GM18508 (cell line): Measurements from ENCODE around the gene SUCNR1.

Experiments used
- ATAC-seq: cut with Tn5 transposase; IDR thresholded peaks from one replicate; pipeline ENCODE4 v1.9.1; 2021; ENCODE audit warnings: moderate number of reproducible peaks; ENCODE audit not compliant: insufficient read depth, unreplicated experiment

SUCNR1 gene

DNA sequence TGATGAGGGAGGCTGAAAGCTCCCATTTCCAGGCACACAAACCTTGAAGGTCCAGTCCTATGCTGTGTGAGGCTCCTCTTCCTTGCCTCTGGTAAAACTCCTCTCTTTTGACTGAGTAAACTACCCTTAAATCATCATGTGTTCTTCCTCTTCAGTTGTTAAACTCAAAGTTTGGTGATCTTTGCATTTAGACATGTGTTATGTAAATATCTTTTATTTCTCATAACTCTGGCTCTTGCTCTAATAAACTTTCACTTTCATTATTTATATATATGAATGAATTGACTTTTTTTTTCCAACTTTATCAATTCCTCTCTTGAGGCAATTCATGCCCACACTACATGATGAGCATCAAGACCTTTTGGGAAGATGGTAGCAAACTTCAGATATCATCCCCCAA, 26.6 kb downstream of the SUCNR1 start:
- ATAC-seq: no peak

DNA sequence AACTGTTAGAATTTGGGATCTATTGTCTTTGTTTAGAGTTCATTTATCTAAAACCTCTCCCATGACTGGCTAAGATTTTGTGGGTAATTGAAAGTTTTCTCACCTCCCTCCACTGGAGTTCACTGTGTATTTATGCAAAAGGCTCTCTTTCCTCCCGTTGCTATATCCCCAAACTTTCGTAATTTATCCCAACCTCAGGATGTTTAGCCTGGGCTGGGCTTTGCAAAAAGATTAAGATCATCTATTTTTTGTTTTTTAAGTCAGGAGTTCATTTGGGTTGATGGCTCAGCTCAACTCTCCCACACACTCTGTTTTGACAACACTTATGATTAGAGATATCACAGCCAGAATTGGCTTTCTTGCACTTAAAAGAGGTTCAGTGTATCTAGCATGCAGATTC, 27.0 kb downstream of the SUCNR1 start:
- no peak for ATAC-seq

DNA sequence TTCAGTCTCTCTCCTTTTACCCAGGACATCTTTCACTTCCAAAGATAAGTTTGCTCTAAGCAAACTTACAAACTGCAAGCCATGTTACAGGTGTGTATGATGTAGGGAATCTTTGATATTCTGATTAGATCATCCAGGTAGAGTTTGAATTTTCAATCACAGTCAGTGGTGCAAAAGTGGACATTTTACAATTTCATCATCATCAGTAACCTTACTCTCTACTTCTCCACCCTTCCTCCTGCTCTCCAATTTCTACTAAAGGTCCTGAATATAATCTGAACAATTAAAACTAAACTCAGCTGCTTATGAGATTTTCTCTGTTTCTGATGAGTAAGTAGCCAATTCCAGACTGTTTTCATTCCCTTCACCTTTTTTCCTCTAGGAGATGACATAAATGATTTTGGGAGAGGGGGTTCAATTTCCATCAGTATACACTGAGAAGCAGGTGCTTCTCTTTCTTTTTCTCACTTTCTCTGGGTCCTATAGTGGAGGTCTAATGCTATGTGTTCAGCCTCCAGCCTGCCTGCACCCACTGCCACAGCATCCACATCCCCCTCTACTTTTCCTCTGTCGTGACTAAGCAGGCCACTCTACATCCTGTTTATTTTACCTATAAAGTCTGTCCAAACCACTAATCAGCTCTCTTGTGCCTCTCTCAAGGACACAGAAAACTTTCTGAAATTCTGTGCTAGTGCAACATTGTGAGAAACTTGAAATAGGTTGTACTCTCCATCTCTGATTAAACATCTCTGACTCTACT, 27.6 kb downstream of the SUCNR1 start:
- ATAC-seq: no peak

DNA sequence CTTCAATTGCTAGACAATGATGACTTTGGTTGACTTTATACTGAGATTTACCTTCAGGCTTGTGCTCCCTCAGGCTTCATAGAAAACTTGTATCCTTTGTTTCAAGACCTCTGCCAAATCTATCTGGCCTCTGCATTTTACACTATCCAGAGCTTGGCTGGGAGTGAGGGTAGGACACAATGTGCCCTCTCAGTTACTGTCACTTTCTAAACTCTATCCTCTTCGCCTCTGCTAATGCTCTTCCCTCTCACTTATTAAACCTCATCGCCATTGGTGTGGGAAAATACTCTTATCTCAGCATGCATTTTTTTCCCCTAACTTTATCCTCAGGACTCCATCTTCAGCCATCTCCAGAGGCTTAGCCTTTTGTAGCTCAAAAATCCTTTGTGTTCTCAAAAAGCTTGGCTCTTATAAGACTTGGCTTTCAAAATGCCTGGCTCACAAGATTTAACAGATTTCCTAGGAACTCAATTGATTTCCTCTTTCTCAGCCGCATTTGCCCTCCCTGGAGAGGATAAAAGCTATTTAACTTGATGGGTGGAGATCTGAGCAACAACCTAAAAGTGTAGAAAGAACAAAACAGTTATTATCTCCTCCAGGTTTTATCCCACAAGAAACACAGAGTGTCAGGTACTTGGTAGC, 28.3 kb downstream of the SUCNR1 start:
- ATAC-seq: no peak

DNA sequence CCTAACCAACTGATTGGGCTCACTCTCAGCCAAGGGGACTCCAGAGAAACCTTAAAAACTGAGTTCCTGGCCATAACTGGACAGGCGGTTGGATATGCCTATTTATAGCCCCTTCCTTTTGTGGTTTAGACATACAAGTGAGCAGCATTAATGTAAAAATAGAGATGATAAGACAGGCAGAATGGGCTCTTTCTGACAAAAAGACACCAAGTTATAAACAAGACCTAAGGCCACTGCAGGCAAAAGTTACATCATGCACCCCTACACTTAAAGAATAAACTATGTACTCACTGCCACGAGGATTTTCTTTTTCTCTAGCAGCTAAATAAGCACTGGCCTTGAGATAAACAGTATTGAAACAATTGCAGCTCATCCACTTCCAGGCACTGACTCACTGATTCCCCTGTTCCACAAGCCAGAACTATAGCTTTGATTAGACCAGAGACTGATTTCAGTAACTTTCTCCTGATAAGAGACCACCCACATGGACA, 30.1 kb downstream of the SUCNR1 start:
- no peak for ATAC-seq

DNA sequence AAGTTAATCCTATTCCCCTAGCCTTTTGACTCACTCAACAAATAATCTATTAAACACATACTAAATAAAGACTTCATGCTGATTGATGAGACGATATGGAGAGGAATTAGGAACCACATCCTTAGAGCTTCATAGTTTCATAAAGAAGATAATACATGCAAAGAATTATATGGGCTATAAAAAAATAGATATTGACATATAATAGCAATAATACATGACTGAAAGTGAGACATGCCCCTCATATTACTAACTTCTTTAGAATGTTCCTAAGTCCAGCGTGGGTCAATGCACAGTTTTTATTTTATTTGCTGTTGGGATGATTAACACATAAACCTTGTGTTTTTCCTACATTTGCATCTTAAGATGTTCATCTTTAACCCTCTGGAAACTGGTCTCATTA, 32.2 kb downstream of the SUCNR1 start:
- no peak for ATAC-seq

DNA sequence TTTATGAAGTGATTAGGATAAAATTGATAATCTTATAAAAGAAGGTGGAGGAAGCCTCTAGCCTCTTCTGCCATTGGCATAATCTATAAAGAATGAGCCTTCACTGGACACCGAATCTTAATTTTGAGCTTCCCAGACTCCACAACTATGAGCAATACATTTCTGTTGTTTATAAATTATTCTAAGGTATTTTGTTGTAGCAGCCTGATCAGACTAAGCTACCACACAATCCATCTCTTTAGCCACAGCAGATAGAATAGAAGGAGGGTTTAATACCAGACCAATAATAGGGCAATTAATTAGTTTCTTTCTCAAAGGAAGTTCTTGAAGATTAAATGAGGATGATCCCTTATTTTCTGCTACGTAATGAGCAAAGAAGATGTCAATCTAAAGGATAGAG, 33.3 kb downstream of the SUCNR1 start:
- ATAC-seq: no peak

DNA sequence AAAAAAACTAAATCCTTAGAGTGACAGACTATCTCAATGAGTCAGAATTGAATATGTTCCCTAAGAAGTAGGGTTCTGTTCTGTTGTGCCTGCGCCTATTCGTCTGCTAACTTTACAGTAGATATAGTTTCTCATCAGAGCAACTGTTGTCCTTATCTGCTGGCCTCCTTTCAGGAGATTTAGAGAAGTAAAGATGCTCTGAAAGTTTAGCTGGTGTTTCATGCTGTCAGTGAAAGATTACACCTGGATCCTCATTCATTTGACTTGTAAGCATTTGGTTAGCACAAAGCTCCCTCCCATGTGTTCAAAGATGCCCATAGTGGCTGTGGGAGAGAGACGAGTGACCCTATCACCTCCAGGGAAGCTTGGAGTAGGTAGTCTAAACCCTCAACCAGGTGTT, 35.0 kb downstream of the SUCNR1 start:
- no peak for ATAC-seq

DNA sequence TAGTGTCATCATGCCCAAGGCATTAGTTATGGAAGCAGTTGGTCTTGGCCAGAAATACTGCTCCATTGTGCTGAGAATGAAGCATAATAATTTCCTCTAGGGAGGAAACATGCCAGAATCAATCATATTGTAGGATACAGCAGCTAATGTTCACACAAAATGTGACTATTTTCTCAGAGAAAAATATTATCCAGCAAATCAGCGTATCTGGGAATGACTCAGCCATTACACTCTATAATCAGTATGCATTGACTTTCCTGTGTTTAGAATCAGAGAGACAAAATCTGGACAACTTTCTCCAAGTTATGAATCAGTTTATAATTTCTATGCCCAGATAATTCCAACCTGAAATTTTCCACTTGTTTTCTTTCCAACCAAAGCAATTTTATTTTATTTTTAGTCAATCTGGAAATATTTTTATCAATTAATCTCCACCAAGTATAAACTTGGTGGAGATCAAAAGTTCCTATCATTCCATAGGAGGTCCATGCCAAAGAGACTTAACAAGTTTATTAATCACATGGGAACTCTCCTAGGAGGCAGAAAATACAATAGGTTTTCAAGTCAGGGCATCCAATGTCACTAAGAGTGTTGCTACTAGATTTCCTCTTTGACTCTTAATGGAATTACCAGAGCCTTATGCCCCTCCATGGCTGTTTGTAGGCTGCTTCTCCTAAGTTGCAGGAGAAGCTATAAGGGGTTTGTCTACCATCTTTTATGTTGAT, 36.4 kb downstream of the SUCNR1 start:
- no peak for ATAC-seq

DNA sequence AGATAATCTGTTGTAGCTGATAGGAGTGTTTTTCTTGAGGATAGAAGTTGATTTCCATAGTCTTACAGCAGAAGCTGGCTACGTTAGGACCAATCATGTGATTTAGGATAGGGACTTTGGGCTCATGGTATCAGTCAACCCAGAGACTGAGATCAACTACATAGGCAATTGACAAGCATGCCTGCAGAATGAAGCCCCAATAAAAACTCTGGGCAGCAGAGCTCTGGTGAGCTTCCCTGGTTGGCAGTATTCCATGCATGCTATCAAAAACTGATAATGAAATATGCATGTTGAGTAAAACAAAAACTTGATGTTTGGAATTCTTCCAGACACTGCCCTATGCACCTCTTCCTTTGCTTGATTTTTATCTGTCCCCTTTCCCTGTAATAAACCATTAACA, 38.0 kb downstream of the SUCNR1 start:
- no peak for ATAC-seq

DNA sequence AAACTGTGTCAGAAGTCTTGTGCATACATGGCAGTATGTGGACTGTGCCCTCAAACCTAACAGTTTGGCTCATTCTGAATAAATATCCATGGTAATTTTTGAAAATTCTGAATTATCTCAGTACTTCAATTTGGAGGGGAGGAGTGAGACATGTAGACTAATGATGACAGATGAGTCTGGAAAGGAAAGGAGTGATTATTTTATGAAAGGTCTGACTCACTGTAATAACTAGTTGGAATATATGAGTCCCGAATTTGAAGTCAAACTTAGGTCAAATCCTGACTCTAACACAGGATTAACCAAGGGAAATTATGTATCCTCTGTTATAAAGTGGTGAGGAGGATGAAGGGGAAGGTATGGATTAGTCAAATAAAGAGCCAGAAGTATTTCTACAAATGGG, 38.6 kb downstream of the SUCNR1 start:
- ATAC-seq: no peak

DNA sequence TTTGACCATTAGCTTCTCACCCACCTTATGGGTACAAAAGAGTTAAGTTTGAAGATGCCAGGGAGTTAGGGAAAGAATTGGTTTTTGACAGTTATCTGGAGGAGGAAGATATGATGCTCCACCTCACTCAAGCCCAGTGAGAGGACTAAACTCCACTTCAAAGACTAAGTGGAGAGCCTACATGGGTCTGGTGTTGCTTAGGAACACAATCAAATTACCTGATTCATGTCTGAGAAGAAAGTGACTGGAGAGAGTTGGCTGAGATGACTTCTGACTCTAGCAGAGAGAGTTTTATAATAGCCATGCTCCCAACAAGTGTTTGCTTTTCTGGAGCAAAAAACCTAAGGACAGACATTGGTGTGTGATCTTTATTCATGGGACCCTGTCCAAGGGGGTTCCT, 43.3 kb downstream of the SUCNR1 start:
- no peak for ATAC-seq

DNA sequence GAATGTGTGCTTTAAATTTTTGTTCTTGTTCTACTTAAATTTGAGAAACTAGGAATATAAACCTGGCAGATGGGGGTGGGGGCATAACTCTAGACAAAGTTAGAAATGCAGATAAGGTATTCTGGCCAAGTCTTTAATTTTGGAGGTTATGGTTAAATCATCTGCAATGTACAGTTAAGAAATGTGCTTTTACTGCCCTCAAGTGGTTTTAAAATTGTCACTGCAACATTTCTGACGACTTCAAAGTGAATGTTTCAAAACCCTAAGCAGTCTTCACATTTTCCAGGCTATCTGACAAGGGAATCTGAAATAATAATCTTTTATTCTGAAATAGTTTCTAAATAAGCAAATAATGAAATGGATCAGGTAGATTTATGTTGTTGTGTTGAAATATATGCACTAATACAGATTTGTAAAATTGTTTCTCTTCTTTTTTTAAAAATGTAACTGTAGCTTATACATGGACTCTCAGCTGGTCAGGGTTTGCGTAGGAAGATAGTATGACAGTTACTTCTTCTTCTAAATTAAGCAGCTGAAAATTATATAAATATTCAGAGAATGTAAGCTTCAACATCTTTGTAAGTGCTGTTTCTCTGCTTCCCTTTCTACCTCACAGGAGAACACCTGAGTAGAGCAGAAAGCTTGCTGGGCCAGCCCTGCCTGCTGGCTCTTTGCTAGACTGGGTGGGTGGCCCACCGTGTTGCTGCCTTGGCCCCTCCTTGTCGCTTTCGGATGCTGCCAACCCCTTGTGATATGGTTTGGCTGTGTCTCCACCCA, 45.0 kb downstream of the SUCNR1 start:
- no peak for ATAC-seq

DNA sequence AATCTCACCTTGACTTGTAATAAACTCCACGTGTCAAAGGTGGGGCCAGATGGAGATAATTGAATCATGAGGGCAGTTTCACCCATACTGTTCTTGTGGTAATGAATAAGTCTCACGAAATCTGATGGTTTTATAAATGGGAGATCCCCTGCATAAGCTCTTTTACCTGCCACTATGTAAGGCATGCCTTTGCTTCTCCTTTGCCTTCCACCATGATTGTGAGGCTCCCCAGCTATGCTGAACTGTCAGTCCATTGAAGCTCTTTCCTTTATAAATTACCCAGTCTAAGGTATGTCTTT, 45.5 kb downstream of the SUCNR1 start:
- ATAC-seq: no peak

DNA sequence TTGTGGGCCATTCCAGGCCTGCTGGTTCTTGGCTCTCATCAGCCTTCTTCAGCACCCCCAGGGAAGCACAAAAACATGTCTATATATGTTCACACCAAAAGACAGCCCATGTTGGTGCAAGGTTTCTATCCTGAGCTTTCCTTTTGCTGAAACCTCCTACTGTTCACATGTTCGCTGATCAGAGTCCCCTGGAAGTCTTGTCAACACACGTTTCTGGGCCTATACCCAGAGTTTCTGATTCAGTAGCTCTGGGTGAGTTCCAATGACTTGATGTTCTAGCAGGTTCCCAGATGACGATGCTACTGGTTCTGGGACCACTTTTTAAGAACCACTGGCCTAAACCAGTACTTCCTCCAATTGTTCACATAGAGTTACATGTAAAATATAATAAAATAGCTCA, 46.0 kb downstream of the SUCNR1 start:
- ATAC-seq: no peak

DNA sequence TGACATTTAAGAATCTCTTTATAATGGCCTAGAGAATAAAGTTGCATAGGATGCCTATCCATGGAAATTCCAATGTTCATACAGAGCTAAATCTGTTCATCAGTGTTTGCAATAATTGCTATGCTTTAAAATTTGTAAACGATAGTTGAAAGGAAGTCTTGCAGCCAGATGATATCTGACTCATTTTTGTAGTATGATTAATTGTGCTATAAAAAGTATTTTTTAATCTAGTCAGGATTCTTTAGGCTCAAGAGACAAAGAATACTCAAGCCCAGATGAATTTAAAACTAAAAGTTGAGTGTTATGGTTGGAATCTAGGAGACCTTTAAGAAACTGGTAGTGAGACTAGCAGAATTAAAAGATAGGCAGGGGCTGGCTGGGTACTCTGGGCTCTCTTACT, 50.5 kb downstream of the SUCNR1 start:
- no peak for ATAC-seq

DNA sequence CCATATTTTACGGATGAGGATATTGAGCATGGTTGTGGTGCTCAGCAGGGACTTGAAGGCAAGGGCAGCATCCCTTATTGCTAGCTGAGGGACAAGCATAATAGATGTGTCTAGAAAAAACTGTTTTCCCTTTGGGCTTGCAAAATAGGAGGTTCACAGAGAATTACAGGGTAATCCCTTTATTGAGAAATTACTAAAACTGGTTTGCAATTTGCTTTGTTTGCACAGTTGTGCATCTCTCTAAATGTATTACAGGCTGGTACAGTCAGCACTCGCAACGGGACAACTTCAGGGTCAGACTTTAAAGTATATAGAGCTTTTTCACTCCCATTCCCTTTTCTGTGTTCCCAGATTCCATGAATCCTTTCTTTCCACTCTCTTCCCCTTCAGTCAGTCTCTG, 51.3 kb downstream of the SUCNR1 start:
- no peak for ATAC-seq

DNA sequence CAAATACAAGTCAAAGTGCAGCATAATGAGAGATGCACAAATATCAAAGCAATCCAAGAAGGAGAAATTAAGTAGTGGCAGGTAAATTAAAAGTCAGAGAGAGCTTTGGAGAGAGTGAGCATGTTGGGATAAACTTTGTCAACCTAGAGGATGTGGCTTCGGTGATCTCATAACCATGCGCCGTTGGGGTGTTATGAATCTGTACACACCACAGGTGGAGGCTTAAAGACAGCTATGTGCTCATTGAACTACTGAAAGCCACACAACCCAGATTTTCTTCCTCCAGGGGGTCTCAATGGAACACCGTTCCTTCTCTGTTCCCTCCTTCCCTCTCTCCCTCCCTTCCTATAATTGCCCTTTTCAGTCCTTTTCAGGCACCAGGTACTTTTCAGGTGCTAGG, 52.0 kb downstream of the SUCNR1 start:
- ATAC-seq: no peak

DNA sequence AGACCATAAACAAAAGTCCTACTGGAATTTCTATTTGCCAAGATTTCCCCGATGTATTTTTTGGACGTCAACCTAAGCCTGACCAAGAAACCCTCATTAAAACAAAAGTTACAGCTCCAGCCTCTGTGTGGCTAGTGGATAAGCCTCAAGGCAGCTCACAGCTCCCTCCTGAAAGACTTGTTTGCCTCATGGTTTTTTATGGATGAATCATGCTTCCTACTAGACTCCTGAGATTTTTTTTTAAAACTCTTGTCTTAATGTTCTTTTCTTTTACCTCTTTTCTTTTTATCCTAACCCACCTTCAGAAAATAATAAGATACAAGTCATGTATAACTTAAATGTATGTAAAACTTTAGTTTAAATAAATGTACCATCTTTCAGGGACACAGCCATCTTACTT, 52.4 kb downstream of the SUCNR1 start:
- ATAC-seq: no peak

DNA sequence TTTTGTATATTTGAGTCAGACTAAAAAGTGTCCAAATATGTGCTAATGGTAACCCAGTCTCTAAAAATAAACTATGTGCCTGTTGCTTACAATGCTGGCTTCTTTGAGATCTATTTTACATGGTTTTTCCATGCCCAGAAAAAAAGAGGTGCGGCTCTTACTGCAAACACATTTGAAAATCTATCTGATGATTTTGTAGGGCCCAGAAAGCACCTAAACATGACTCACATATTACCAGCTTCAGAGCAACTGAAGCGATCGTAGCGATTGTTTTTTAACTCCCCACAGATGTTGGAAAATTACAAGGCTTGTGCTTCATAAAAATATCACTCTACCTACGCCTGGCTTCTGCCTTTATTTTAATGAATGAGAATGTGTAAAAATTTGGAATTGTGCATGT, 53.5 kb downstream of the SUCNR1 start:
- ATAC-seq: no peak
